GM13977 (cell line): ENCODE data around the gene NBPF4.
"Not testable (repeated sequence)": the region's sequence is repeated elsewhere in the genome, so short reads cannot be mapped to it uniquely, and the experiment has no call there.

Source experiments
- DNase-seq: peaks from one replicate; pipeline ENCODE4 v3.0.0; 2012; ENCODE audit warnings: low spot score
- in situ Hi-C: fragments of 300-500 bp; cut with MboI; formaldehyde crosslinking; loops from one replicate; pipeline ENCODE4 v1.12.0; 2022; ENCODE audit warnings: low sequenced_read_pairs, low pct_unique_long_range_greater_than_20kb, mixed read lengths, inconsistent platforms; ENCODE audit not compliant: unreplicated experiment

The NBPF4 gene, protein sequence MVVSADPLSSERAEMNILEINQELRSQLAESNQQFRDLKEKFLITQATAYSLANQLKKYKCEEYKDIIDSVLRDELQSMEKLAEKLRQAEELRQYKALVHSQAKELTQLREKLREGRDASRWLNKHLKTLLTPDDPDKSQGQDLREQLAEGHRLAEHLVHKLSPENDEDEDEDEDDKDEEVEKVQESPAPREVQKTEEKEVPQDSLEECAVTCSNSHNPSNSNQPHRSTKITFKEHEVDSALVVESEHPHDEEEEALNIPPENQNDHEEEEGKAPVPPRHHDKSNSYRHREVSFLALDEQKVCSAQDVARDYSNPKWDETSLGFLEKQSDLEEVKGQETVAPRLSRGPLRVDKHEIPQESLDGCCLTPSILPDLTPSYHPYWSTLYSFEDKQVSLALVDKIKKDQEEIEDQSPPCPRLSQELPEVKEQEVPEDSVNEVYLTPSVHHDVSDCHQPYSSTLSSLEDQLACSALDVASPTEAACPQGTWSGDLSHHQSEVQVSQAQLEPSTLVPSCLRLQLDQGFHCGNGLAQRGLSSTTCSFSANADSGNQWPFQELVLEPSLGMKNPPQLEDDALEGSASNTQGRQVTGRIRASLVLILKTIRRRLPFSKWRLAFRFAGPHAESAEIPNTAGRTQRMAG

DNA sequence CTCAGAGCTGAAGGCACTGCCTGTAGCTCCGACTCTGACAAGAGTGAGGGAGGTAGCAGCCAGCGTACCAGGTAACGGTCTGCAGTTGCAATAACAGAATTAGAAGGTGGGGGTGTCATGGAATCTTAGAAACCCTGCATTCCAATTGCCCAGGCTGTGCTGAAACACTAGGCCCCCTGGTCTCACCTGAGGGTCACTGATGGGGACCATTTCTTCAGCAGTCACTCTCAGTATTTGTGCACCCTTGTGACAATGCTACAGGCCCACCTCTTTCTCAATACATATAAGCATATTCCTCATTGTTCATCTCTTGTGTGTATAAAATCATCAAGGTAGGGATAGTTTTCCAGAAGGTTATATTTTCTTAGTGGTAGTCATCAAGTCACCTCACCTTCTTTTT, at the start of gene NBPF4:
NBPF4 (minus strand) TSS at position 101 of the 400 bp plus-strand sequence. CDS start 315 bp downstream, outside the sequence.
- DNase-seq, in situ Hi-C loops: not testable (repeated sequence)

DNA sequence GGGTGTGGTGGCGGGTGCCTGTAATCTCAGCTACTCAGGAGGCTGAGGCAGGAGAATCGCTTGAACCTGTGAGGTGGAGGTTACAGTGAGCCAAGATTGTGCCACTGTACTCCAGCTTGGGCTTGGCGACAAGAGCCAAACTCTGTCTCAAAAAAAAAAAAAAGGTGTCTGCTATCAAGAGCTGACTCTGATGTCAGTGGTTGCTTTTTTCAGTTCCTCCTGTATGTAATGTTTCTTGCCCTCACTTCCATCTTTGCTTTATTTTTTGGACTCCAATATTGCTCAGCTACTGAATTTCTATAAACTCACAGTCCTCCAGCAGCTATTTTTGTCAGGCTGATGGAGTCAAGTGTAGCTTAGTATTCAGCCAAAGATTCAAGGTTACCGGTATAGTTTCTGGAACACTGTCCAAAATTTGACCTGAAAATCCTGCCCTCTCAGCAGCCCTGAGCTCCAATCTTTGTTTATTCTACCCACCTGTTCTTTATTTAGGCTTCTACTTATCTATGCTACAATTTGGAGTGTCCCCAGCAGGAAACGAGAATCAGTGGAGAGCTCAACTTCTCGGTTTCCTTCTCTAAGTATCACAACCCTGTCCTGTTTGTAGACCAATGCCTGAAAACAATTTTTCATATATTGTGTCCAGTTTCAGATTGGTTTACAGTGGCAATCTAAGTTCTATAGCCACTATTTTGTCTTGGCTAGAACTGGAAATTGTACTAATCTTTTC, 38.8 kb upstream of the NBPF4 start:
- in situ Hi-C loops, DNase-seq: not testable (repeated sequence)

DNA sequence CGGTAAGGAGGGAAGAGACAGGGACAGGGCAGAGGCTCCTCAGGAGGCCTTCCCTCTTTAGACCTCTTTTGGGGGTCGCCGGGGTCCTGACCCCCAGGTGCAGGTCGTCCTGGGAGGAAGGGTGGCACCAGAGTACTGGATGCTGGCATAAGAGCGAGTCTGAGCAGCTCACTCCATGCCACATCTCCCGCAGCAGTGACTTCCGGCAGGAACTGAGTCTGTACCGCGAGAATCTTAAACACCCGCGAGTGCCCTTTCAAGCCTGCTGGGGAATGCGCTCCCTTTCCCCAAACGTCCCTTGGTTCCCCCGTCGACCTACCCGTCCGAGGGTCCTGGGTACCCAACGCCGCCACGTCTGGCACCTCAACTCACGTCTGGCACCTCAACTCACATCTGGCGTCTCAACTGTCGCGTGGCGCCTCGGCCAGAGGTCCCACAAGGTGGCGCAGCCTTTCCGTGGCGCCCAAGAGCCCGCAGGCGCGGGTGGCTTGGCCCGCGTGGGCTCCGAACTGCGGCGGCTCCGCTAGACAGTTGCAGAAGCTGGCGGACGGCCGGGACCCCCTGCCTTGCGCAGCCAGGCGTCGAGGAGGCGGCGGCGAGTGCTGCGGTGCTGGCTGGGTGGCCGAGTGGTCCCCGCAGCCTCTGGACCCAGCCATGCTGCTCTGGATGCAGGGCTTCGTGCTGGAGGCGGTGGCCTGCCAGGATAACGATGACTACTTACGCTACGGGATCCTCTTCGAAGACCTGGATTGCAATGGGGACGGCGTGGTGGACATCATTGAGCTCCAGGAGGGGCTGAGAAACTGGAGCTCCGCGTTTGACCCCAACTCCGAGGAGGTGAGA, 28.8 kb upstream of the NBPF4 start:
- in situ Hi-C loops, DNase-seq: not testable (repeated sequence)

DNA sequence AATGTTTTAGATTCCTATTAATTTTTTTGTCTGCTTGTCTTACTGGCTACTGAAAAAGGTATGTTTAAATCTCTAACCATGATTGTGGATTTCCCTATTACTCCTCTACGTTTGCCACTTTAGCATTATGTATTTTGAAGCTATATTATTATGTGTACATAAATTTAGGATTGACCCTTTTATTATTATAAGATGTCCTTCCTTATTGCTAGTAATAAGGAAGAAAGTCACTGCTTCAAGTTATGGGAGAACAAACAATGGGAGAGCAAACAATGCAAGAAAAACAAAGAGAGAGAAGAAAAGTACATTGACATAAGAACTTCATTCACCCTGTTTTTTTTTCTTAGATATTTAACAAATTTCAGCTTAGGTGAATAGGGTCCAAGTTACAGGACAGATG, 23.2 kb upstream of the NBPF4 start:
- in situ Hi-C loops, DNase-seq: not testable (repeated sequence)

DNA sequence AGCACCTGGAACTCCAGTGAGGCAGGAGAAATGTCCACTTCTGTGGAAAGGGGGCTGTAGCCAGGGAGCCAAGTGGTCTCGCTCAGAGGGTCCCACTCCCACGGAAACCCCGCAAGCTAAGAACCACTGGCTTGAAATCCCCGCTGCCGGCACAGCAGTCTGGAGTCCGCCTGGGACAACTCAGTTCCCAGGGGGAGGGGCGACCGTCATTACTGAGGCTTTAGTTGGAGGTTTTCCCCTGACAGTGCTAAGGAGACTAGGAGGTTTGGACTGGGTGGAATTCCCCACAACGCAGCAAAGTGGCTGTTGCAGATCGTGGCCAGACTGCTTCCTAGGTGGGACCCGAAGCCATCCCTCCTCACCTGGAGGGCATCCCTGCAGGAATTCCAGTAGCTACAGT, 18.1 kb upstream of the NBPF4 start:
- DNase-seq, in situ Hi-C loops: not testable (repeated sequence)

DNA sequence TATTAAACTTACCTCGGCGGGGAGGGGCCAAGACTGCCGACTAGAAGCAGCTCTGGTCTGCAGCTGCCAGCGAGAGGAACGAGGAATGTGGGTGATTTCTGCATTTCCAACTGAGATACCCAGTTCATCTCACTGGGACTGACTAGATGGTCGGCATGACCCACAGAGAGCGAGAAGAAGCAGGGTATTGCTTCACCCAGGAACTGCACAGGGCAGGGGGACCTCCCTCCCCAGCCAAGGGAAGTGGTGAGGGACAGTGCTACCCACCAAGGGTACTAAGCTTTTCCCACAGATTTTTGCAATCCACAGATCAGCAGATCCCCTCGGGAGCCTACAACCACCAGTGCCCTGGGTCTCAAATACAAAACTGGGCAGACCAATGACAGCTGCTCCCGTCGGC, 17.6 kb upstream of the NBPF4 start:
- DNase-seq, in situ Hi-C loops: not testable (repeated sequence)

DNA sequence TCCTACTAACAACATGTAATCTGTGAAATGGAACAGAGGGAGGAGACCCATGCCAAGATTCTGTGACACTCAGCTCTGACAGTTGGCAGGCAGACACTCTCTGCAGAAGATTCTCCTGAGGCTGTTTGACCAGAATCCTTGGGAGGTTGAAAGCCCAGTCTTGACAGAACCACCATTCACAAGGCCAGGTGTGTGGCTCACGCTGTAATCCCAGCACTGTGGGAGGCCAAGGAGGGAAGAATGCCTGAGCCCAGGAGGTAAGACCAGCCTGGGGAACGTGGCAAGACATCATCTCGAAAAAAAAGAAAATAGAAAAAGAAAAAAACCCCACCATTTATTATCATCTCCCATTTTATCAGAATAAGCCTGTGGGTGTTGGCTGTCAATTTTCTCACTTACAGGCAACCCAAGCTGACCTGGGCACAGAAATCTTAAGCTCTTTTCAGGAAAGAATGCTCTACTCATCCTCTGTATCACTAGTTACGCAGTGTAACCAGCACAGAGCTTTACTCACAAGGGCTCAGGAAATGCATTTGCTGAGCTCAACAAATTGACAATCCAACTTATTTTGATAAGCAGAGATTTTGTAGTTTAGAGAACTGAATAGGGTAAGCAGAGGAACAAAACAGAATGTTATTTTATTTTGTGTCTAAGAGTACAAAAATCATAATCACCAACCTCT, 16.8 kb upstream of the NBPF4 start:
- in situ Hi-C loops, DNase-seq: not testable (repeated sequence)

DNA sequence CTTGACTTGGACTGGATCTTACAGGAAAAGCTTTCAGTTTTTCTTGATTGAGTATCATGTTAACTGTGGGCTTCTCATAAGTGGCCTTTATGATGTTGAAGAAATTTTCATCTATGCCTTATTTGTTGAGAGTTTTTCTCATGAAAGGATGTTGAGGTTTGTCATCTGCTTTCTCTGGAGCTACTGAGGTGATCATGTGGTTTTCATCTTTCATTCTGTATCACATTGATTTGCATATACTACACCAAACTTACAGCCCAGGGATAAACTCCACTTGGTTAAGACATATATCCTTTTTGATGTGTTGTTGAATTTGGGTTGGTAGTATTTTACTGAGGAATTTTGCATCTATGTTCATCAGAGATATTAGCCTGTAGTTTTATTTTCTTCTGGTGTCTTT, 11.6 kb upstream of the NBPF4 start:
- DNase-seq, in situ Hi-C loops: not testable (repeated sequence)

DNA sequence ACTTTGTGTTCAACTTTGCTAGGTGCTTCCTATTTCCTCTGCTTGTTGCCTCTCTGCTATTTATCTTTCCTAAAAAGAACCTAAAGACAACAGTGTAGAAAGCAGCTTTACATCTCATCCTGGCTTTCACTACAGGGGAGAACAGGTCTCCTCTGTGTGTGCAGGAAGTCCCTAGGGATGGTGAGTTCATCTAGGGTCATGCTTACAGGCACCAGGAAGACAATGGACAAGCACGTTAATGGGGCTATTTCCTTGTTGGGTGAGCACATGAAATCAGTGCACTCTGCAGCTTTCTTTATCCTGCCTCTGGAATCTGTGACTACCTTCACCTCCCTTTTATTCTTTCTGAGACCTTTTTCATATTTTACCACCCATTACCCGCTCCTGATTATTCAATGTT, 4.5 kb downstream of the NBPF4 start:
- in situ Hi-C loops, result not testable (repeated sequence)

DNA sequence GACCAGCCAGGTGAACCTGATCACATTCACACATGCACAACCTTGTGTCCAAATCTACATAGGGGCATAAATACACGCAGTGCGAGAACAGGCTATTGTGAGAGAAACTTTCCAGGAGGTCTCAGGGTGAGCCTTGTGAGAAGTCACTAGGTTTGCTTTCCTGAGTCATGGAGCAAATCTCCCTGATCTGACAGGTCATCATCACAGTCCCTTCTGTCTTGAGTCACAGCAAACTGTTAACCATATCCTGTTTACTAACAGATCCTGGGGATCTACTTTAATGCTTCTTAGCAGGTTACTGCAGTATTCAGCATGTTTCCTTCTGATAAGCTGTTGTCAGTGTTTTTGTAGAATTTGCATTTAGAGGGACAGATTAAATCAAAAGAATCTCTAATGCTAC, 8.6 kb downstream of the NBPF4 start:
- DNase-seq, in situ Hi-C loops: not testable (repeated sequence)

More for the DNA sequence above, 4.5 kb downstream of the NBPF4 start:
- DNase-seq, result not testable (repeated sequence)

DNA sequence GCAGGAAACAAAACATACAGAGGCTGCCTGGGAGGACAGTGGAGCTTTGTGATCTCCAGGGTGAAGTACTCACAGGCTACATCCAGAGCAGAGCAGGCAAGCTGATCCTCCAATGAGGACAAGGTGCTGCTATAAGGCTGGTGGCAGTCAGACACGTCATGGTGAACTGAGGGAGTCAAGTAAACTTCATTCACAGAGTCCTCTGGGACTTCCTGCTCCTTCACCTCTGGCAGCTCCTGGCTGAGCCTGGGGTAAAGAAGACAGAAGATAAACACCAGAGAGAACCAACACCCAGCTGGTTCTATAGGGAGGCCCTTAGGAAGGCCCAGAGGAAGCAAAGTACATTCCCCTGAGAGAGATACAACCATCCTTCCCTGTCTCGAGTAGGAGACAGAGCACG, 11.7 kb downstream of the NBPF4 start:
- DNase-seq, in situ Hi-C loops: not testable (repeated sequence)

DNA sequence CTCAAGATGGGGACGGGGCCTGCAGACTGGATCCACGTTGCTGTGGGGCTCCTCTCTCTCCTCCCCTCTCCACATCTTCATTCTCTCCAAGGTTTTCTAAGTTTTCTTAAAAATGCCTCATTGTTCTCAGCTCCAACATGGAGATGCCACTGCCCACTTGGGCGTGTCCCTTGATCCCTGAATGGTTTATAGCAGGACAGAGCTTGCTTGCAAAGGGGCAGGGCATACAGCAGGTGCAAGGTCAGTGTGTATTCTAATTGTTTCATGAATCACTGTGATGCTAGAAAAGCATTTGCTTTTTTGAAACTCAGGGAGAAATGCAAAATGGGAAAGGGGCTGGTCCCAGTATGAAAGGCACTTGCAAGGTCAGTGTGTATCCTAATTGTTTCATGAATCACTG, 13.9 kb downstream of the NBPF4 start:
- DNase-seq, in situ Hi-C loops: not testable (repeated sequence)

DNA sequence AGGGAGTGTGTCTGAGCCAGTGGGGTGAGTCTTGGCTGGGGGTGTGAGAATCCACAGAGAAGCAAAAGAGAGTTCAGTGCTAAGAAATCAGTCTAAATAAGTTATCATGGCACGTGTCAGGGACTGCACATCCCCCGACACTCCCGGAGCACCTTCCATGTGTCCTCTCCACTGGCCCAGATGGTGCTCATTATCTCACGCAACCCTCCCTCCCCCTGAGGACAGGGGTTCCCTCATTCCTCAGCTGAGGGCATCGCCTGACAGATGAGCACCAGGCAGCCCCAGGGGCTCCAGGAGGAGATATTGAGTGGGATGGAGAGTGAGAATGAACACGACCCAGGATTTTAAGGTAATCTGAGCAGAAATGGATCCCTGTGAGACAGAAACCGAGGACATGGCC, 16.1 kb downstream of the NBPF4 start:
- DNase-seq, in situ Hi-C loops: not testable (repeated sequence)

DNA sequence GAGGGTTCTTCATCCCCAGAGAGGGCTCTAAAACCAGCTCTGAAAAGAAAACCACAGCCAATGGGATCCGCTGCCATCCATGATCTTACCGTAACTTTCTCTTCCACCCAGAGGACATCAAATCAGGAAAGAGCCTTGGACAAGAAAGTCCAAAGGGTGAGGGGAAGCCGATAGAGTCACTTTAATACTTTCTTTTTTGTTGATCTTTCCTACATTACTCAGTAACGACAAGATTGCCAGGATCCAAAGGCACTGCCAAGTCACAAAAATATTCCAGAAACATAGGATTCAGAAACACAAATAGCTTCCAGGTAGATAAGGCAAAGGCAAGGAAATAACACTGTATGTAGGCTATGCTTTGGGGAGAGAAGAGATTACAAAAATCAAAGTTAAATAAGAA, 17.0 kb downstream of the NBPF4 start:
- DNase-seq, in situ Hi-C loops: not testable (repeated sequence)

DNA sequence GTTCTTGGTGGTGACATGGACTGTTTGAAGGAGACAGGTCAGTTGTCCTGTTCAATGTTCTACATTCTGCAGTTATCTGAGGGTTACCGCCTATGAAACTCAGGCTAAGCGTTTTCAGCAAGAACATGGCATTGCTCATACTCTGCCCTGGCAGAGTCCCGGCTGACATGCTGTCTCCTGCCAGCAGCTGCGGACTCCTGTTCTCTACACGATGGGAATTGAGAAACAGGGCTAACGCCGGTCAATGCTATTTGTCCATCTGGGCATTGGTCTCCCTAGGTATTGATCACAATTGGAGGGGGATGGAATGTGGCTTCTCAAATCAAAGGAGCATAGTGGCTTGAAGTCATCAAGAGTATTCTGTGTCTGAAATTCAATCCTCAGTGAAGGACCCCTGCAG, 20.6 kb downstream of the NBPF4 start:
- in situ Hi-C loops, DNase-seq: not testable (repeated sequence)

DNA sequence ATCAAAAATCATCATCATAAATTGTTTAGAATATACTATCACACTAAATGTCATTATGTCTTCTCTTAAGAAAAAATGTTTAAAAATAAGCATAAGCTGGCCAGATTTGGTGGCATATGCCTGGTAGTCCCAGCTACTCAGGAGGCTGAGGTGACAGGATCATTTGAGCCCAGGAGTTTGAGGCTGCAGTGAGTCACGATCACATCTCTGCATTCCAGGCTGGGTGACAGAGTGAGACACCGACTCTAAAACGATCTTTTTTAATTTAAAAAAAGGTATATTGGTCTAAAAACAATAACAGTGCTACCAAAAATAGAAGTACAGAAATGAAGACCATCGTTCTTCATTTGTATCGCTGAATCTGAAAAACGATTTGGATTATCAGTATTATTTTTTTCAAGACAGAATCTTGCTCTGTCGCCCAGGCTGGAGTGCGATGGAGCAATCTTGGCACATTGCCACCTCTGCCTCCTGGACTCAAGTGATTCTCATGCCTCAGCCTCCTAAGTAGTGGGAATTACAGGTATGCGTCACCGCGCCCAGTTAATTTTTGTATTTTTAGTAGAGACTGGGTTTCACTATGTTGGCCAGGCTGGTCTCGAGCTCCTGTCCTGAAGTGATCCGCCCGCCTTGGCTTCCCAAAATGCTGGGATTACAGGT, 26.2 kb downstream of the NBPF4 start:
- in situ Hi-C loops, DNase-seq: not testable (repeated sequence)
